PFSK-1 (cell line): Measurements from ENCODE around the gene PLA2G4A.

Experiments
- POLR2AphosphoS5 ChIP-seq: IDR thresholded peaks from 2 replicates; pipeline ENCODE4 v1.6.1; 2012; ENCODE audit warnings: low read depth, mild to moderate bottlenecking, control low read depth, low read length, moderate library complexity
- TAF1 ChIP-seq: IDR thresholded peaks from 2 replicates; pipeline ENCODE4 v1.6.1; 2012; ENCODE audit warnings: low read length, control low read depth, borderline replicate concordance; ENCODE audit not compliant: insufficient read depth

DNA sequence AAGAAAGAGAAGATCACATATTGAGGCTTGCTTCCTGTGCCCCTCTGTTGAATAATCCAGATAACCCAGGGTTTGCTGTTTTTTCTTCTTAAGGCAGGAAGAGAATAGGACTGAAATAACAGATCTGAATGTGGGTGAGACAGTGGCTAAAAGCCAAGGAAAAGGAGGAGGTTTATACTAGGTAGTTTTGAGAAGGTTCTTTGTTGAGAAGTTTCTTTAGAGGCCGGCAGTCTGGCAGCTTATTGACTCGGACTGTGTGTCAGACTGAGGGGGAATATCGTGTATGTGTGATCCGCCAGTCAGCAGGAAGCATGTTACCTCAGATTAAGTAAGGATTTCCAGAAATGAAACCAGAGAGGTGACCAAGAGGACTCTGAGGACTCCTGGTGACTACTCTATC, 119.8 kb downstream of the PLA2G4A start:
- TF ChIP-seq TAF1 (no peak), POLR2AphosphoS5 (no peak)
